SK-N-SH treated with all-trans-retinoic acid at 6 μM for 48 hours (cell line): ENCODE results near the gene ALOX12B.

Experiments used
- ATAC-seq: fragments of 200-7000 bp; cut with Tn5 transposase; 3 replicates; pipeline ENCODE4 v1.9.1; 2020; ENCODE audit warnings: mild to moderate bottlenecking, moderate library complexity
- CSDC2 ChIP-seq: fragments of 250-450 bp; sonication (Bioruptor Pico); IDR thresholded peaks from 2 replicates; pipeline ENCODE4 v1.5.0; 2020; ENCODE audit warnings: mild to moderate bottlenecking, moderate library complexity
- ESRRG ChIP-seq: fragments of 250-450 bp; sonication (Bioruptor Pico); IDR thresholded peaks from 2 replicates; pipeline ENCODE4 v1.6.1; 2021; ENCODE audit warnings: mild to moderate bottlenecking
- GLIS3 ChIP-seq: fragments of 250-450 bp; sonication (Bioruptor Pico); IDR thresholded peaks from 2 replicates; pipeline ENCODE4 v1.5.0; 2020; ENCODE audit warnings: mild to moderate bottlenecking, moderate library complexity
- PPARA ChIP-seq: fragments of 250-450 bp; sonication (Bioruptor Pico); IDR thresholded peaks from 2 replicates; pipeline ENCODE4 v1.5.0; 2020; ENCODE audit warnings: mild to moderate bottlenecking, borderline replicate concordance
- SNAI2 ChIP-seq: fragments of 250-450 bp; sonication (Bioruptor Pico); IDR thresholded peaks from 2 replicates; pipeline ENCODE4 v1.5.0; 2020; ENCODE audit warnings: mild to moderate bottlenecking, moderate library complexity
- TCF4 ChIP-seq: fragments of 250-450 bp; sonication (Bioruptor Pico); IDR thresholded peaks from 2 replicates; pipeline ENCODE4 v1.8.0; 2021; ENCODE audit warnings: mild to moderate bottlenecking, moderate library complexity, borderline replicate concordance
- TOX ChIP-seq: fragments of 250-450 bp; sonication (Bioruptor Pico); IDR thresholded peaks from 2 replicates; pipeline ENCODE4 v1.8.0; 2021; ENCODE audit warnings: mild to moderate bottlenecking, moderate library complexity, borderline replicate concordance
- ZFP3 ChIP-seq: fragments of 250-450 bp; sonication (Bioruptor Pico); IDR thresholded peaks from 2 replicates; pipeline ENCODE4 v1.5.0; 2020; ENCODE audit warnings: mild to moderate bottlenecking, moderate library complexity
- ZNF565 ChIP-seq: fragments of 450-650 bp; formaldehyde crosslinking; conservative IDR thresholded peaks from 2 replicates; pipeline ENCODE4 v1.5.0; 2020; ENCODE audit warnings: low read depth, mild to moderate bottlenecking, moderate library complexity
- ZNF70 ChIP-seq: fragments of 450-650 bp; formaldehyde crosslinking; IDR thresholded peaks from 2 replicates; pipeline ENCODE4 v1.5.0; 2020; ENCODE audit warnings: mild to moderate bottlenecking, moderate library complexity
- ZNF8 ChIP-seq: fragments of 450-650 bp; formaldehyde crosslinking; IDR thresholded peaks from 2 replicates; pipeline ENCODE4 v1.5.0; 2020; ENCODE audit warnings: mild to moderate bottlenecking, moderate library complexity
- TF ChIP-seq, protein P1 (sequence below): fragments of 250-450 bp; sonication (Bioruptor Pico); IDR thresholded peaks from 2 replicates; pipeline ENCODE4 v1.5.1; 2020; ENCODE audit warnings: low read depth, mild to moderate bottlenecking, moderate library complexity
- TF ChIP-seq, protein P2 (sequence below): fragments of 250-450 bp; sonication (Bioruptor Pico); IDR thresholded peaks from 2 replicates; pipeline ENCODE4 v1.5.0; 2020; ENCODE audit warnings: mild to moderate bottlenecking, moderate library complexity
- TF ChIP-seq, protein P3 (sequence below): fragments of 250-450 bp; sonication (Bioruptor Pico); IDR thresholded peaks from 2 replicates; pipeline ENCODE4 v1.8.0; 2020; ENCODE audit warnings: mild to moderate bottlenecking, moderate library complexity, borderline replicate concordance
- TF ChIP-seq, protein P4 (sequence below): fragments of 250-450 bp; sonication (Bioruptor Pico); IDR thresholded peaks from 2 replicates; pipeline ENCODE4 v1.5.1; 2021; ENCODE audit warnings: mild to moderate bottlenecking, moderate library complexity

ALOX12B gene

DNA sequence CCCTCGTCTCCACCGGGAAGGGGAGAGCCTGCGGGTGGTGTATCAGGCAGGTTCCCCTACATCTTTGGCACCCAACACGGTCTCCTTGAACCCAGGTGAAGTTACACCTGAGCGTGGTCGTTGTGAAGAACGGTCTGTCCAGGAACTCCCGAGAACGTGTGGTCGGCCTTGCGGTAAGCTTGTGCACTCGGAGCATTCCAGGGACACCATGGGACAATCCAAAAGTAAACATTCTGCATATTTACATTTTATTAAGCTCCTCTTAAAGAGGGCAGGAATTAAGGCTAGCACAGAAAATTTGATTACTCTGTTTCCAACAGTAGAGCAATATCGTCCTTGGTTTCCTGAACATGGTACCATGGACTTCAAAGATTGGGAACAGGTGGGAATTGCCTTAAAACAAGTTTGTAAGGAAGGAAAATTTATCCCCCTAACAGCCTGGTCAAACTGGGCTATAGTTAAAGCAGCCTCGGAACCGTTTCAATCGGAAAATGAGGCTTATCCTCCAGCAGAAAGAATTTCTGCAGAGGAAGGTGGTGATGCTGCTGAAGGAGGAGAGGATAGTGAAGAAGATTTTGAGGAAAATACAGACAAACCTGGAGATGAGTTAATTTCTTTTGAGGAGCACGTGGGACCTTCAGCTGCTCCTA, 30.4 kb downstream of the ALOX12B start (continued):
- TF ChIP-seq, protein P1, sequence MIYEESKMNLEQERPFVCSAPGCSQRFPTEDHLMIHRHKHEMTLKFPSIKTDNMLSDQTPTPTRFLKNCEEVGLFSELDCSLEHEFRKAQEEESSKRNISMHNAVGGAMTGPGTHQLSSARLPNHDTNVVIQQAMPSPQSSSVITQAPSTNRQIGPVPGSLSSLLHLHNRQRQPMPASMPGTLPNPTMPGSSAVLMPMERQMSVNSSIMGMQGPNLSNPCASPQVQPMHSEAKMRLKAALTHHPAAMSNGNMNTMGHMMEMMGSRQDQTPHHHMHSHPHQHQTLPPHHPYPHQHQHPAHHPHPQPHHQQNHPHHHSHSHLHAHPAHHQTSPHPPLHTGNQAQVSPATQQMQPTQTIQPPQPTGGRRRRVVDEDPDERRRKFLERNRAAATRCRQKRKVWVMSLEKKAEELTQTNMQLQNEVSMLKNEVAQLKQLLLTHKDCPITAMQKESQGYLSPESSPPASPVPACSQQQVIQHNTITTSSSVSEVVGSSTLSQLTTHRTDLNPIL (CRISPR knock-in tag): no peak
- TF ChIP-seq PPARA (CRISPR knock-in tag): no peak
- TF ChIP-seq, protein P2, sequence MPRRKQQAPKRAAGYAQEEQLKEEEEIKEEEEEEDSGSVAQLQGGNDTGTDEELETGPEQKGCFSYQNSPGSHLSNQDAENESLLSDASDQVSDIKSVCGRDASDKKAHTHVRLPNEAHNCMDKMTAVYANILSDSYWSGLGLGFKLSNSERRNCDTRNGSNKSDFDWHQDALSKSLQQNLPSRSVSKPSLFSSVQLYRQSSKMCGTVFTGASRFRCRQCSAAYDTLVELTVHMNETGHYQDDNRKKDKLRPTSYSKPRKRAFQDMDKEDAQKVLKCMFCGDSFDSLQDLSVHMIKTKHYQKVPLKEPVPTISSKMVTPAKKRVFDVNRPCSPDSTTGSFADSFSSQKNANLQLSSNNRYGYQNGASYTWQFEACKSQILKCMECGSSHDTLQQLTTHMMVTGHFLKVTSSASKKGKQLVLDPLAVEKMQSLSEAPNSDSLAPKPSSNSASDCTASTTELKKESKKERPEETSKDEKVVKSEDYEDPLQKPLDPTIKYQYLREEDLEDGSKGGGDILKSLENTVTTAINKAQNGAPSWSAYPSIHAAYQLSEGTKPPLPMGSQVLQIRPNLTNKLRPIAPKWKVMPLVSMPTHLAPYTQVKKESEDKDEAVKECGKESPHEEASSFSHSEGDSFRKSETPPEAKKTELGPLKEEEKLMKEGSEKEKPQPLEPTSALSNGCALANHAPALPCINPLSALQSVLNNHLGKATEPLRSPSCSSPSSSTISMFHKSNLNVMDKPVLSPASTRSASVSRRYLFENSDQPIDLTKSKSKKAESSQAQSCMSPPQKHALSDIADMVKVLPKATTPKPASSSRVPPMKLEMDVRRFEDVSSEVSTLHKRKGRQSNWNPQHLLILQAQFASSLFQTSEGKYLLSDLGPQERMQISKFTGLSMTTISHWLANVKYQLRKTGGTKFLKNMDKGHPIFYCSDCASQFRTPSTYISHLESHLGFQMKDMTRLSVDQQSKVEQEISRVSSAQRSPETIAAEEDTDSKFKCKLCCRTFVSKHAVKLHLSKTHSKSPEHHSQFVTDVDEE (CRISPR knock-in tag): no peak

DNA sequence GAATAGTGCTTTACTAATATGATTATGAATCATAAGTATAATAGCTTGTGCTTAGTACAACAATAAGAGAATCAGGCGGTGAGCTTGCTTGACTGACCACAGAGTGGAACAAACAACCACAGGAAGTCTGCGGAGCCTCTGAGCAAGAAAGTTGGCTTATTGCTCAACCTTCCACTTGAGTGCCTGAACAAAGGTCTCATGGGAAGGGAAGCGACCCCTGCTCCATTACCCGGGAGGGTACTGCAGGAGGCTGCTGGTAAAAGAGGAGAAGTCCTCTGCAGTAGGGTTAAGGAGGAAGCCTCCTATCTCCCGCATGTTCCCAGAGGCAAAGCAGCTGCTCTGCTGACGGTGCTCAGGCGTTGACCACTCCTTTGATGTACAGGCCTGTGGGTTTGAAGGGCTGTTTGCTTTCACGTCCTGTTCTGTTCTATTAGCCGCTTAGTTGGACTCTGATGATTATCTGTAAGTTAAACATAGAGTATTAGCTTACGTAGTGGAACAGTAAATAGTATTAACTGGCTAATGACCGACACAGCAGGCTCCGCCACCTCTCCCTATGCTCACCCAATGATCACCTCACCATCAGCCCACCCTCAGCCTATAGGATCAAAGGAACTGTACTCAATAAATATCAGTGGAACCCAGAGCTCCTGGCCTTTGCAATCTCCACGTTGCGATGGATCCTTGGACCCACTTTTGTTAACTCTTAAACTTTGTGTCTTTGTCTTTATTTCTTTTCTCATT, 31.1 kb downstream of the ALOX12B start:
- no peak for ATAC-seq
- TF ChIP-seq ZNF70 (no peak), GLIS3 (no peak), SNAI2 (CRISPR knock-in tag) (no peak)
- TF ChIP-seq, protein P3, sequence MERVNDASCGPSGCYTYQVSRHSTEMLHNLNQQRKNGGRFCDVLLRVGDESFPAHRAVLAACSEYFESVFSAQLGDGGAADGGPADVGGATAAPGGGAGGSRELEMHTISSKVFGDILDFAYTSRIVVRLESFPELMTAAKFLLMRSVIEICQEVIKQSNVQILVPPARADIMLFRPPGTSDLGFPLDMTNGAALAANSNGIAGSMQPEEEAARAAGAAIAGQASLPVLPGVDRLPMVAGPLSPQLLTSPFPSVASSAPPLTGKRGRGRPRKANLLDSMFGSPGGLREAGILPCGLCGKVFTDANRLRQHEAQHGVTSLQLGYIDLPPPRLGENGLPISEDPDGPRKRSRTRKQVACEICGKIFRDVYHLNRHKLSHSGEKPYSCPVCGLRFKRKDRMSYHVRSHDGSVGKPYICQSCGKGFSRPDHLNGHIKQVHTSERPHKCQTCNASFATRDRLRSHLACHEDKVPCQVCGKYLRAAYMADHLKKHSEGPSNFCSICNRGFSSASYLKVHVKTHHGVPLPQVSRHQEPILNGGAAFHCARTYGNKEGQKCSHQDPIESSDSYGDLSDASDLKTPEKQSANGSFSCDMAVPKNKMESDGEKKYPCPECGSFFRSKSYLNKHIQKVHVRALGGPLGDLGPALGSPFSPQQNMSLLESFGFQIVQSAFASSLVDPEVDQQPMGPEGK (CRISPR knock-in tag): no peak
- TF ChIP-seq, protein P2 (CRISPR knock-in tag): no peak

DNA sequence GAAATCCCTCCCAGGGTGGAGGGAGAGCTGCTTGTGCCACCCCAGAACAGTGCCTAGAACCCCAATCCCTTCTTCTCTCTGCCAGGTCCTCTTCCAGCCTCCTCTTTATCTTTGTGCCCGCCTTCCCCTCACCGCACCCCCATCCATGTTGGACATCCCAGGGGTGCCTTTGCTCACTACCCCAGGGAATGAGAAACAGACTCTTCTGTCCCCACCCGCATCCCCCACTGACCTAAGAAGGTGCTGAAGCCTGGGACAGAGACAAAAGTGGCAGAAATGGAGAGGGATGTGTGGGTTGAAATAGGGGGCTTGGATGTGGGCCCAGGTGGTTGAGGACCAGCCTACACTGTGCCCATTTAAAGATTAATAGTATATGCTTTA, 31.7 kb downstream of the ALOX12B start:
- ATAC-seq: no peak
- TF ChIP-seq SNAI2 (CRISPR knock-in tag): no peak
- no peak for TF ChIP-seq GLIS3
- TF ChIP-seq, protein P4, sequence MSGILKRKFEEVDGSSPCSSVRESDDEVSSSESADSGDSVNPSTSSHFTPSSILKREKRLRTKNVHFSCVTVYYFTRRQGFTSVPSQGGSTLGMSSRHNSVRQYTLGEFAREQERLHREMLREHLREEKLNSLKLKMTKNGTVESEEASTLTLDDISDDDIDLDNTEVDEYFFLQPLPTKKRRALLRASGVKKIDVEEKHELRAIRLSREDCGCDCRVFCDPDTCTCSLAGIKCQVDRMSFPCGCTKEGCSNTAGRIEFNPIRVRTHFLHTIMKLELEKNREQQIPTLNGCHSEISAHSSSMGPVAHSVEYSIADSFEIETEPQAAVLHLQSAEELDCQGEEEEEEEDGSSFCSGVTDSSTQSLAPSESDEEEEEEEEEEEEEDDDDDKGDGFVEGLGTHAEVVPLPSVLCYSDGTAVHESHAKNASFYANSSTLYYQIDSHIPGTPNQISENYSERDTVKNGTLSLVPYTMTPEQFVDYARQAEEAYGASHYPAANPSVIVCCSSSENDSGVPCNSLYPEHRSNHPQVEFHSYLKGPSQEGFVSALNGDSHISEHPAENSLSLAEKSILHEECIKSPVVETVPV (CRISPR knock-in tag): no peak
- no peak for TF ChIP-seq ZNF70
- TF ChIP-seq TCF4 (CRISPR knock-in tag): no peak
- no peak for TF ChIP-seq ZFP3
- TF ChIP-seq CSDC2 (CRISPR knock-in tag): no peak
- TF ChIP-seq ZNF565: no peak
- no peak for TF ChIP-seq TOX (CRISPR knock-in tag)

DNA sequence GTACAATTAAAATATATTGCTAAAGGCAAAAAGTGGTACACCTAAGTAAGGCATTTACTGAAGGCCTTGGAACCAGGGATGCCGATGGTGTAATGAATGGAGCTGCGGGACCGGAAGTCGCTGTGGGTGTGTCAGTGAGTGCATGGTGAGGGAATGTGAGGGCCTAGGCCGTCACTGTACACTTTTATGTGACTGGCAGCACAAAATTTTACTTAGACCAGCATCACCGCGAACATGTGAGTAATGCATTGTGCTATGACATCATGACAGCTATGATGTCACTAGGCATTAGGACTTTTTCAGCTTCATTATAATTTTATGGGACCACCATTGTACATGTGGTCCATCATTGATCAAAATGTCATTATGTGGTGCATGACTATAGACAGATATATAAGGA, 33.9 kb downstream of the ALOX12B start:
- no peak for TF ChIP-seq ZFP3
- TF ChIP-seq ESRRG (CRISPR knock-in tag): no peak
- no peak for TF ChIP-seq ZNF8 (CRISPR knock-in tag)
- TF ChIP-seq ZNF70: no peak
- TF ChIP-seq, protein P1 (CRISPR knock-in tag): no peak
- no peak for ATAC-seq
